ENCODE measurements around the gene CRAMP1.
A peak's percentile ranks its signal among the peaks of the same experiment; 100 is the strongest.
"Not testable (repeated sequence)": the region's sequence is repeated elsewhere in the genome, so short reads cannot be mapped to it uniquely, and the experiment has no call there.

The CRAMP1 gene

GRCh38 chr16:1707193-1707790 lies 95.1 kb downstream of the CRAMP1 start:
- peak overlapping the region; percentile 89 for H3K4me3 Mint-ChIP-seq
- DNase-seq (no peak), ATAC-seq (no peak)
- no peaks in the 10 kb centered on the region for H3K9me3 Mint-ChIP-seq
- H3K4me1 Mint-ChIP-seq, result peaks cover 39% of the 10 kb centered on the region
- peak overlapping the region; percentile 85 for H3K27ac Mint-ChIP-seq
- H3K27me3 Mint-ChIP-seq, result no peaks in the 10 kb centered on the region
- H3K36me3 Mint-ChIP-seq (ENCODE audit: low read depth), result peaks cover 6% of the 10 kb centered on the region

GRCh38 chr16:1708083-1708767 lies 96.1 kb downstream of the CRAMP1 start:
- no peak for DNase-seq
- Mint-ChIP-seq H3K36me3 (ENCODE audit: low read depth) (peaks cover 6% of the 10 kb centered on the region), H3K27me3 (no peaks in the 10 kb centered on the region), H3K27ac (peak overlapping the region; percentile 43), H3K4me1 (peaks cover 46% of the 10 kb centered on the region), H3K4me3 (peak overlapping the region; percentile 89), H3K9me3 (no peaks in the 10 kb centered on the region)
- ATAC-seq, result no peak

- no peak overlapping the region for H3K27ac Mint-ChIP-seq
- no peaks in the 10 kb centered on the region for H3K27me3 Mint-ChIP-seq
- H3K36me3 Mint-ChIP-seq (ENCODE audit: low read depth), result peaks cover 5% of the 10 kb centered on the region
- H3K4me3 Mint-ChIP-seq, result peak overlapping the region; percentile 14
- no peak for DNase-seq
- H3K9me3 Mint-ChIP-seq, result no peaks in the 10 kb centered on the region
- H3K4me1 Mint-ChIP-seq, result peaks cover 48% of the 10 kb centered on the region
- no peak for ATAC-seq
These were observed 96.6 kb downstream of the CRAMP1 start for GRCh38 chr16:1708768-1709180.

GRCh38 chr16:1709356-1709755 lies 97.2 kb downstream of the CRAMP1 start:
- ATAC-seq, result no peak
- H3K27me3 Mint-ChIP-seq, result no peaks in the 10 kb centered on the region
- H3K27ac Mint-ChIP-seq, result no peak overlapping the region
- no peak for DNase-seq
- no peaks in the 10 kb centered on the region for H3K9me3 Mint-ChIP-seq
- H3K4me3 Mint-ChIP-seq, result no peak overlapping the region
- peaks cover 51% of the 10 kb centered on the region for H3K4me1 Mint-ChIP-seq
- H3K36me3 Mint-ChIP-seq (ENCODE audit: low read depth), result peaks cover 2% of the 10 kb centered on the region

- Mint-ChIP-seq H3K4me1 (peaks cover 40% of the 10 kb centered on the region), H3K9me3 (no peaks in the 10 kb centered on the region), H3K27me3 (no peaks in the 10 kb centered on the region), H3K4me3 (no peak overlapping the region), H3K27ac (no peak overlapping the region), H3K36me3 (ENCODE audit: low read depth) (peaks cover 2% of the 10 kb centered on the region)
- DNase-seq, result no peak
- ATAC-seq, result no peak
These were observed 98.8 kb downstream of the CRAMP1 start for GRCh38 chr16:1710811-1711507.

- Mint-ChIP-seq H3K4me1 (peaks cover 37% of the 10 kb centered on the region), H3K36me3 (ENCODE audit: low read depth) (peaks cover 2% of the 10 kb centered on the region), H3K27ac (no peak overlapping the region), H3K27me3 (no peaks in the 10 kb centered on the region), H3K9me3 (no peaks in the 10 kb centered on the region), H3K4me3 (no peak overlapping the region)
- DNase-seq, result no peak
- no peak for ATAC-seq
These were observed 100.7 kb downstream of the CRAMP1 start for GRCh38 chr16:1712791-1713261.

- DNase-seq (no peak), ATAC-seq (no peak)
- Mint-ChIP-seq H3K36me3 (ENCODE audit: low read depth) (peaks cover 2% of the 10 kb centered on the region), H3K27ac (no peak overlapping the region), H3K9me3 (no peaks in the 10 kb centered on the region), H3K4me3 (no peak overlapping the region), H3K27me3 (no peaks in the 10 kb centered on the region), H3K4me1 (peaks cover 32% of the 10 kb centered on the region)
These were observed 101.2 kb downstream of the CRAMP1 start for GRCh38 chr16:1713331-1713730.

- no peak for ATAC-seq
- no peak overlapping the region for H3K4me3 Mint-ChIP-seq
These were observed 101.8 kb downstream of the CRAMP1 start for GRCh38 chr16:1713933-1714332.

GRCh38 chr16:1715220-1715619 lies 103.1 kb downstream of the CRAMP1 start:
- Mint-ChIP-seq H3K4me1 (peaks cover 36% of the 10 kb centered on the region), H3K36me3 (ENCODE audit: low read depth) (peaks cover 2% of the 10 kb centered on the region), H3K27ac (no peak overlapping the region), H3K4me3 (no peak overlapping the region), H3K9me3 (no peaks in the 10 kb centered on the region), H3K27me3 (no peaks in the 10 kb centered on the region)
- no peak for DNase-seq
- no peak for ATAC-seq

More at GRCh38 chr16:1713933-1714332, 101.8 kb downstream of the CRAMP1 start:
- Mint-ChIP-seq H3K27me3 (no peaks in the 10 kb centered on the region), H3K4me1 (peaks cover 32% of the 10 kb centered on the region), H3K9me3 (no peaks in the 10 kb centered on the region), H3K27ac (no peak overlapping the region), H3K36me3 (ENCODE audit: low read depth) (peaks cover 2% of the 10 kb centered on the region)
- no peak for DNase-seq

- H3K27ac Mint-ChIP-seq; DNase-seq; H3K4me3 Mint-ChIP-seq; ATAC-seq; H3K36me3 Mint-ChIP-seq (ENCODE audit: low read depth); H3K27me3 Mint-ChIP-seq; H3K9me3 Mint-ChIP-seq: not testable (repeated sequence)
- H3K4me1 Mint-ChIP-seq, result peaks cover 47% of the 10 kb centered on the region
These were observed 106.1 kb downstream of the CRAMP1 start for GRCh38 chr16:1718236-1718635.

GRCh38 chr16:1719559-1720229 lies 107.5 kb downstream of the CRAMP1 start:
- ATAC-seq; DNase-seq; H3K36me3 Mint-ChIP-seq (ENCODE audit: low read depth); H3K4me3 Mint-ChIP-seq; H3K9me3 Mint-ChIP-seq; H3K27me3 Mint-ChIP-seq: not testable (repeated sequence)
- H3K4me1 Mint-ChIP-seq, result peaks cover 44% of the 10 kb centered on the region
- H3K27ac Mint-ChIP-seq, result peak overlapping the region; percentile 59

GRCh38 chr16:1721372-1721771 lies 109.2 kb downstream of the CRAMP1 start:
- DNase-seq (no peak), ATAC-seq (no peak)
- Mint-ChIP-seq H3K9me3 (no peaks in the 10 kb centered on the region), H3K36me3 (ENCODE audit: low read depth) (peaks cover 1% of the 10 kb centered on the region), H3K27me3 (no peaks in the 10 kb centered on the region), H3K27ac (no peak overlapping the region), H3K4me1 (peaks cover 44% of the 10 kb centered on the region), H3K4me3 (no peak overlapping the region)

- Mint-ChIP-seq H3K4me1 (peaks cover 38% of the 10 kb centered on the region), H3K36me3 (ENCODE audit: low read depth) (peaks cover 5% of the 10 kb centered on the region), H3K27ac (peak overlapping the region; percentile 11), H3K27me3 (no peaks in the 10 kb centered on the region), H3K9me3 (no peaks in the 10 kb centered on the region), H3K4me3 (peak overlapping the region; percentile 33)
- ATAC-seq, result no peak
- DNase-seq, result peak; percentile 50
These were observed 111.4 kb downstream of the CRAMP1 start for GRCh38 chr16:1723450-1724147.

GRCh38 chr16:1724491-1724890 lies 112.3 kb downstream of the CRAMP1 start:
- no peak for ATAC-seq
- H3K27me3 Mint-ChIP-seq, result no peaks in the 10 kb centered on the region
- no peak overlapping the region for H3K4me3 Mint-ChIP-seq
- peaks cover 31% of the 10 kb centered on the region for H3K4me1 Mint-ChIP-seq
- H3K27ac Mint-ChIP-seq, result no peak overlapping the region
- H3K36me3 Mint-ChIP-seq (ENCODE audit: low read depth), result peaks cover 5% of the 10 kb centered on the region
- no peak for DNase-seq
- H3K9me3 Mint-ChIP-seq, result no peaks in the 10 kb centered on the region
